IMR-90 (cell line): ENCODE results near the gene MARCHF7.

ENCODE experiments used
- CEBPB ChIP-seq: IDR thresholded peaks from 2 replicates; pipeline ENCODE4 v1.6.1; 2012; ENCODE audit warnings: low read depth, low read length, improper control_type of control experiment
- CTCF ChIP-seq: conservative IDR thresholded peaks from 2 replicates; pipeline ENCODE4 v1.5.1; 2012; ENCODE audit warnings: mild to moderate bottlenecking, low read depth, low read length, improper control_type of control experiment

- TF ChIP-seq CEBPB (no peak), CTCF (no peak)
These were observed 35.8 kb downstream of the MARCHF7 start for GRCh38 chr2:159748089-159748488.
